H1 (cell line): ENCODE results near the gene C21orf58. TPM values are rescaled to one million over a fixed set of nuclear protein-coding genes. Genes with fewer than 3 reads are reported as not detected.

ENCODE experiments used
- CTCF ChIA-PET: fragments of 300-600 bp; sonication (Branson Sonifier 250); formaldehyde crosslinking; loops from one replicate; lab custom pipeline; 2021; ENCODE audit not compliant: partially characterized antibody; lab: Charles Lee
- POLR2A ChIA-PET: fragments of 300-600 bp; sonication (Branson Sonifier 250); formaldehyde crosslinking; loops from one replicate; lab custom pipeline; 2021; ENCODE audit warnings: inconsistent platforms; ENCODE audit not compliant: partially characterized antibody; lab: Charles Lee
- DNase-seq, 2 experiments: peaks; one replicate each; pipeline versions ENCODE4 v3.0.0 to v3.0.0-alpha.2; 2010 to 2022; ENCODE audit warnings: low spot score in 2 of 2, low read depth in 1 of 2, mixed read lengths in 1 of 2
- FAIRE-seq: peaks from 2 replicates; lab custom pipeline; 2011; peaks lifted over from hg19 to GRCh38; lab: Jason Lieb, UNC
- H2AFZ ChIP-seq: 2 replicates; pipeline ENCODE4 v1.8.1; 2012; ENCODE audit warnings: low read length, inconsistent platforms
- H2AK5ac ChIP-seq: 2 replicates; pipeline ENCODE4 v1.6.1; 2013; ENCODE audit warnings: low read depth, low read length
- H2BK120ac ChIP-seq: replicated peaks from 2 replicates; pipeline ENCODE3; 2013; ENCODE audit warnings: low read depth, low read length, inconsistent platforms
- H2BK12ac ChIP-seq: 2 replicates; pipeline ENCODE4 v1.6.1; 2013; ENCODE audit warnings: low read depth, low read length
- H2BK15ac ChIP-seq: 2 replicates; pipeline ENCODE4 v1.6.1; 2013; ENCODE audit warnings: low read length
- H2BK20ac ChIP-seq: 2 replicates; pipeline ENCODE4 v1.6.1; 2013; ENCODE audit warnings: low read length
- H2BK5ac ChIP-seq: 2 replicates; pipeline ENCODE4 v1.6.1; 2013; ENCODE audit warnings: low read depth, low read length
- H3K14ac ChIP-seq: 2 replicates; pipeline ENCODE4 v1.6.1; 2013; ENCODE audit warnings: inconsistent platforms; ENCODE audit not compliant: insufficient read length
- H3K18ac ChIP-seq: 2 replicates; pipeline ENCODE4 v1.6.1; 2013; ENCODE audit warnings: low read length; ENCODE audit errors: extremely low read depth
- H3K23ac ChIP-seq: 2 replicates; pipeline ENCODE4 v1.6.1; 2013; ENCODE audit warnings: inconsistent platforms; ENCODE audit not compliant: insufficient read length
- H3K23me2 ChIP-seq: 2 replicates; pipeline ENCODE4 v1.6.1; 2013; ENCODE audit warnings: low read depth, low read length
- H3K27ac ChIP-seq: 2 replicates; pipeline ENCODE4 v1.6.1; 2011; ENCODE audit warnings: low read depth, low read length, inconsistent platforms
- H3K27me3 ChIP-seq, 4 experiments: replicated peaks in 1 of 4; 1 replicate in 1 of 4; 2 replicates in 3 of 4; pipeline versions ENCODE4 v1.6.1 to v1.8.1; 2011 to 2013; ENCODE audit warnings: low read length in 3 of 4, mild to moderate bottlenecking in 3 of 4, inconsistent platforms in 2 of 4, mixed read lengths in 2 of 4, moderate library complexity in 1 of 4; ENCODE audit not compliant: control insufficient read depth in 3 of 4, insufficient read depth in 3 of 4; ENCODE audit errors: extremely low read depth in 1 of 4
- H3K36me3 ChIP-seq, 4 experiments: 2 replicates each; pipeline versions ENCODE4 v1.6.1 to v1.8.1; 2011 to 2013; ENCODE audit warnings: mild to moderate bottlenecking in 4 of 4, low read length in 3 of 4, moderate library complexity in 2 of 4, control low read depth in 1 of 4, inconsistent platforms in 1 of 4; ENCODE audit not compliant: insufficient read depth in 4 of 4, control insufficient read depth in 2 of 4
- H3K4ac ChIP-seq: replicated peaks from 2 replicates; pipeline ENCODE3; 2013; ENCODE audit warnings: low read length, low read depth, mixed read lengths, inconsistent platforms; ENCODE audit not compliant: insufficient read length
- H3K4me1 ChIP-seq, 4 experiments: replicated peaks in 1 of 4; 1 replicate in 1 of 4; 2 replicates in 3 of 4; pipeline versions ENCODE4 v1.6.1 to v1.8.1; 2011 to 2013; ENCODE audit warnings: low read length in 3 of 4, inconsistent platforms in 2 of 4, mixed read lengths in 1 of 4; ENCODE audit not compliant: insufficient read depth in 4 of 4, control insufficient read depth in 3 of 4
- H3K4me2 ChIP-seq, 2 experiments: 2 replicates each; pipeline versions ENCODE4 v1.6.1 to v1.8.1; 2011 to 2013; ENCODE audit warnings: low read depth in 2 of 2, low read length in 2 of 2, control low read depth in 1 of 2, inconsistent platforms in 1 of 2, mild to moderate bottlenecking in 1 of 2; ENCODE audit not compliant: insufficient read depth in 1 of 2
- H3K4me3 ChIP-seq, 4 experiments: fragments of 200-600, 300-600 bp in 1 of 4; sonication (generic), shearing (Covaris generic), sonication (Bioruptor Twin) in 1 of 4; 2 replicates each; pipeline versions ENCODE4 v1.5.1 to v1.8.1; 2011 to 2016; ENCODE audit warnings: low read length in 4 of 4, low read depth in 3 of 4, control low read depth in 2 of 4, inconsistent platforms in 2 of 4, mild to moderate bottlenecking in 2 of 4, mixed read lengths in 1 of 4, moderate library complexity in 1 of 4; ENCODE audit not compliant: insufficient read depth in 2 of 4; ENCODE audit errors: extremely low read depth in 1 of 4
- H3K56ac ChIP-seq: replicated peaks from 2 replicates; pipeline ENCODE3; 2013; ENCODE audit warnings: low read depth, mild to moderate bottlenecking, mixed read lengths, low read length, inconsistent platforms; ENCODE audit not compliant: insufficient read length
- H3K79me1 ChIP-seq: 2 replicates; pipeline ENCODE4 v1.6.1; 2013; ENCODE audit warnings: low read depth, low read length, control low read depth
- H3K79me2 ChIP-seq, 2 experiments: 2 replicates each; pipeline versions ENCODE4 v1.6.1 to v1.8.1; 2012 to 2013; ENCODE audit warnings: low read length in 2 of 2, mild to moderate bottlenecking in 2 of 2, inconsistent platforms in 1 of 2; ENCODE audit not compliant: insufficient read depth in 2 of 2, control insufficient read depth in 1 of 2
- H3K9ac ChIP-seq, 4 experiments: replicated peaks in 1 of 4; 1 replicate in 1 of 4; 2 replicates in 3 of 4; pipeline versions ENCODE4 v1.6.1 to v1.8.1; 2011 to 2013; ENCODE audit warnings: low read depth in 3 of 4, low read length in 3 of 4, control low read depth in 2 of 4, mild to moderate bottlenecking in 2 of 4, moderate library complexity in 2 of 4, inconsistent platforms in 1 of 4; ENCODE audit errors: extremely low read depth in 1 of 4
- H3K9me3 ChIP-seq, 2 experiments: 2 replicates each; pipeline versions ENCODE4 v1.6.1 to v1.8.1; 2012 to 2013; ENCODE audit warnings: mild to moderate bottlenecking in 2 of 2, moderate library complexity in 2 of 2, control low read depth in 1 of 2, inconsistent platforms in 1 of 2, low read depth in 1 of 2, low read length in 1 of 2, mixed read lengths in 1 of 2; ENCODE audit not compliant: insufficient read depth in 2 of 2
- H4K20me1 ChIP-seq, 2 experiments: replicated peaks in 1 of 2; 2 replicates each; pipeline versions ENCODE3 to v1.8.1; 2011 to 2013; ENCODE audit warnings: inconsistent platforms in 2 of 2, low read length in 2 of 2, mild to moderate bottlenecking in 1 of 2; ENCODE audit not compliant: insufficient read depth in 2 of 2, control insufficient read depth in 1 of 2
- H4K5ac ChIP-seq: 2 replicates; pipeline ENCODE4 v1.6.1; 2013; ENCODE audit warnings: low read length, low read depth, mixed read lengths, inconsistent platforms; ENCODE audit not compliant: insufficient read length
- H4K8ac ChIP-seq: 2 replicates; pipeline ENCODE4 v1.8.0; 2013; ENCODE audit warnings: mild to moderate bottlenecking, moderate library complexity, low read length, inconsistent platforms; ENCODE audit not compliant: insufficient read depth; ENCODE audit errors: extremely low read depth
- H4K91ac ChIP-seq: replicated peaks from 2 replicates; pipeline ENCODE3; 2013; ENCODE audit warnings: low read length, mixed read lengths, inconsistent platforms; ENCODE audit not compliant: insufficient read length
- WGBS, 2 experiments: shearing (Covaris generic) in 1 of 2; methylation state at CpG; one replicate each; pipeline versions ENCODE4 v1.1.6 to v1.1.7; 2013 to 2015; ENCODE audit warnings: low lambda C conversion rate in 2 of 2, mixed read lengths in 2 of 2, inconsistent platforms in 1 of 2, low coverage in 1 of 2, missing lambda C conversion rate in 1 of 2; ENCODE audit not compliant: insufficient replicate concordance in 2 of 2, insufficient coverage in 1 of 2, insufficient read length in 1 of 2; ENCODE audit errors: extremely low coverage in 1 of 2, missing lambda C conversion rate in 1 of 2; 5-methylcytosine and 5-hydroxymethylcytosine counted together
- polyA plus RNA-seq, 7 experiments: library from polyadenylated mRNA; depleted of rRNA in 3 of 7; stranded (reverse) in 5 of 7; unstranded in 2 of 7; fragments of >200 nt in 5 of 7; fragments of 200-250 nt in 2 of 7; gene quantifications; 1 replicate in 5 of 7; 2 replicates in 1 of 7; 4 replicates in 1 of 7; pipeline versions ENCODE4 v1.2.1 to v1.2.3, GENCODE V29; 2011 to 2013; ENCODE audit warnings: missing spikeins in 2 of 7, mixed read lengths in 2 of 7
- total RNA-seq: library from RNA; stranded (reverse); fragmentation: NEBNext Ultra II Directional; extraction: Animal tissue kit (Norgen Biotek cat#: 25700); gene quantifications from 2 replicates; pipeline ENCODE4 v1.2.1, GENCODE V29; 2021
- TF ChIP-seq, protein P1 (sequence below): IDR thresholded peaks from 2 replicates; pipeline ENCODE4 v1.6.1; 2011; ENCODE audit warnings: low read depth, mild to moderate bottlenecking, low read length; ENCODE audit not compliant: insufficient read depth

C21orf58 gene
- total and polyA plus RNA-seq, 2 of the 8 experiments (the other 6 are each of a cell fraction or from before 2014, with no cell fraction given): 13.8 to 26.1 TPM

GRCh38 chr21:46362946-46363345, 39.3 kb upstream of the C21orf58 start:
- DNase-seq (no peak), FAIRE-seq (no peak)
- Histone ChIP-seq H2BK5ac (0 out of 2 replicates have a peak overlapping the region, but pooled peaks have one; percentile 60), H2BK15ac (no peak overlapping the region), H3K23ac (no peak overlapping the region), H3K4me2 (no peak overlapping the region), H2BK120ac (no peak overlapping the region), H3K27me3 (no peaks in the 10 kb centered on the region), H3K18ac (no peak overlapping the region), H3K23me2 (no peaks in the 10 kb centered on the region), H3K56ac (no peak overlapping the region), H2BK20ac (no peak overlapping the region), H3K79me2 (0 out of 4 replicates have a peak, but pooled peaks cover 0 to 4% of the 10 kb centered on the region in 2 experiments), H2AFZ (no peak overlapping the region), H4K5ac (no peak overlapping the region), H3K79me1 (peaks cover 3% of the 10 kb centered on the region; the same call in 1 of the 2 replicates), H2BK12ac (no peak overlapping the region), H3K27ac (no peak overlapping the region), H3K9me3 (peaks cover 0 to 7% of the 10 kb centered on the region in 2 experiments; a peak in 1 of 4 replicates), H4K20me1 (no peaks in the 10 kb centered on the region), H3K4me3 (no peak overlapping the region), H4K91ac (no peak overlapping the region), H2AK5ac (no peak overlapping the region), H3K9ac (no peak overlapping the region), H3K14ac (no peak overlapping the region), H3K36me3 (peaks cover 16 to 45% (median 38%) of the 10 kb centered on the region in 4 experiments; a peak in 6 of 8 replicates), H3K4me1 (no peaks in the 10 kb centered on the region), H3K4ac (no peak overlapping the region), H4K8ac (no peak overlapping the region)
- WGBS, 2 experiments: 90% methylated on average over 14 of the region's 15 CpGs; no CpG with 5 or more reads in 1 of the 2 experiments
- ChIA-PET POLR2A (no interaction called here), CTCF (no interaction called here)
- TF ChIP-seq, protein P1, sequence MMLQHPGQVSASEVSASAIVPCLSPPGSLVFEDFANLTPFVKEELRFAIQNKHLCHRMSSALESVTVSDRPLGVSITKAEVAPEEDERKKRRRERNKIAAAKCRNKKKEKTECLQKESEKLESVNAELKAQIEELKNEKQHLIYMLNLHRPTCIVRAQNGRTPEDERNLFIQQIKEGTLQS: no peak
